Stimulated activated CD4-positive, alpha-beta T cell treated with anti-CD3 and anti-CD28 coated beads, Interleukin-2, amount 100 ng/mL, for 48 hours (primary cell): ENCODE measurements around the gene HBE1.
"Not testable (repeated sequence)": the region's sequence is repeated elsewhere in the genome, so short reads cannot be mapped to it uniquely, and the experiment has no call there.

Source experiments
- DNase-seq, 2 donors: peaks; one replicate each; pipeline ENCODE4 v3.0.0-alpha.2; 2020

HBE1 gene

DNA sequence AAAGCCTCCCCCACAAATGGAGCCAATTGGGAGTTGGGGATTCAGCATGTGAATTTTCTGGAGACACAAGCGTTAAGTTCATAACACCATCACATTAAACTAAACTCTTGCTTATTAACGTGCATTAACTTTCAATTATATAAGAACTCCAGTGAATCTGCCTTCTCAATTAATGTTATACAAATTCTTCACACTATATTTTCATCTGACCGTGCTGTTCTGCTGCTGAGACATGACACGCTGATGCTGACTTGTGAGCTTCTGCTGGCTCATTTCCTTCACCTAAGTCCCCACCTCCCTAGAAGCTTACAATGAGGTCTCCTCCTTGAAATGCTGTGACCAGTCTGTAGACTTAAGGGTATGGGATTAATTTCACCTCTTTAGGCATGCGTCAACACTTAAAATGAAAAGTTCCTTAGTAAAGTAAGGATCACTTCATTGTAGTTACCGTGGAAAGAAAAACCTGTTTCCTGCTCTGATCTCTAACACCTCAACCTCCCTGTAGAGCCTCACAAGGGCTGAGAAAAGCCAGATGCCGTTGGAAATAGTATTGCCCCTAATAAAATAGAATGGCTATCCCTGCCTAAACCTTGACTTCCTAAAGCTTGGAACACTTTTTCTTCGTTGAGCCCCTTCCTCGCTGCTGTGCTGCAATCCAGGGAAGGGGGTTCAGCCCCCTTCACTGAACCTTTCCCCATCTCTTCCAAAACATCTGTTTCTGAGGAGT, 17.4 kb downstream of the HBE1 start:
- DNase-seq, result no peak

DNA sequence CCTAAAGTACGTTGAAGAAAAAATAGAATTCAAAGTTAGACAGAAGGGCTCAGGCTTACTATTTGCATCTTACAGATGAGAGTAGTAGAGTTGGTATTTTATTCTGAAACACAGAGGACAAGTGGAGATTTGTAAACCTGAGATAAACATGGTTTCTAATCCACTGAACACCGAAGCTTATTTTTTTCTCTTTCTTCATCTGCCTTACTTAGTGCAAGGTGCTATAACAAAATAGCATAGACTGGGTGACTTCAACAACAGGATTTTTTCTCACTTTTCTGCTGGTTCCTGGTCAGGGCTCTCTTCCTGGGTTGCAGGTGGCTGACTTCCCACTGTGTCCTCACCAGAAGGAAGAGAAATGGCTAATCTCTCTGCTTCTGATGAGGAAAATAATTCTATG, 18.0 kb downstream of the HBE1 start:
- no peak for DNase-seq

DNA sequence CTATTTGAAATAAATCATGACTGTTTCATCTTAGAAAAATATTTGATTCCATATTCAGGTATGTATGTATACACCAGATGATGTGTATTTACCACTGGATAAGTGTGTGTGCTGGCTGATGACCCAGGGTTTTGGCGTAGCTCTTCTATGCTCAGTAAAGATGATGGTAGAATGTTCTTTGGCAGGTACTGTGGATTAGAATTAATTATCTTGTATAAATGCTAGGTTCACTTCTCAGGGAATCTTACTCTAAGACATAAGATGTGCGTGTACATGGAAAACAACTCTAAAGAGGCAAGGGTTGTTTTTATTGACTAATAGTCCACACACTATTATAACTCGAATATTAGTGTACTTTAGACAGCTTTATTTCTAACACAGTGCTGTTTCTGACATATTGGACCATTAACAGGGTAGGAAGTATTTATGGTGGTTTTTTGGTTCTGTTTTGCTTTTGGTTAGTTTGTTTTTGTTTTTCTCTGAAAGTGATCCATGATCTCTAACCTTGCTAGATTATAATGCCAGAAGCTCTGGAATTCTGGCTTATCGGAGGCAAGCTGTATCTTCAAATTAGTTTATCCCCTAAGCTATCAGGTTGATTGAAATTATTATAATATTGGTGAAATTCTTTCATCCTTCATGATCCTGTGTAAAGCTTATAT, 19.1 kb downstream of the HBE1 start:
- DNase-seq, result no peak

DNA sequence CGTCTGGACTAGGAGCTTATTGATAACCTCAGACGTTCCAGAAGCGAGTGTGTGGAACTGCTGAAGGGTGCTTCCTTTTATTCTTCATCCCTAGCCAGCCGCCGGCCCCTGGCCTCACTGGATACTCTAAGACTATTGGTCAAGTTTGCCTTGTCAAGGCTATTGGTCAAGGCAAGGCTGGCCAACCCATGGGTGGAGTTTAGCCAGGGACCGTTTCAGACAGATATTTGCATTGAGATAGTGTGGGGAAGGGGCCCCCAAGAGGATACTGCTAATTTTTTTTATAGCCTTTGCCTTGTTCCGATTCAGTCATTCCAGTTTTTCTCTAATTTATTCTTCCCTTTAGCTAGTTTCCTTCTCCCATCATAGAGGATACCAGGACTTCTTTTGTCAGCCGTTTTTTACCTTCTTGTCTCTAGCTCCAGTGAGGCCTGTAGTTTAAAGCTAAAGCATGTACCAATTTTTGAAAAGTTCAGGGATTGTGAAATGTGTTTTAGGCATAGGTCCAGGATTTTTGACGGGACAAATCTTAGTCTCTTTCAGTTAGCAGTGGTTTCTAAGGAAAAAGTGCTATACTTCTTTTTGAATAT, 19.8 kb downstream of the HBE1 start, which contains the start of gene HBG1:
TSS of gene HBG1 (minus strand) at position 51 of the 590 bp plus-strand sequence. CDS start 53 bp downstream, outside the sequence.
- DNase-seq, result not testable (repeated sequence)

DNA sequence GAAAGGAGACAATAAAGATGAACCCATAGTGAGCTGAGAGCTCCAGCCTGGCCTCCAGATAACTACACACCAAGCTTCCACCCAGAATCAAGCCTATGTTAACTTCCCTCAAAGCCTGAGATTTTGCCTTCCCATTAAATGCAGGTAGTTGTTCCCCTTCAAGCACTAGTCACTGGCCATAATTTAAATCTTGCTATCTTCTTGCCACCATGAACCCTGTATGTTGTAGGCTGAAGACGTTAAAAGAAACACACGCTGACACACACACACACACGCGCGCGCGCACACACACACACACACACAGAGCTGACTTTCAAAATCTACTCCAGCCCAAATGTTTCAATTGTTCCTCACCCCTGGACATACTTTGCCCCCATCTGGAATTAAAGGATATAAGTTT, 21.2 kb downstream of the HBE1 start:
- not testable (repeated sequence) for DNase-seq

DNA sequence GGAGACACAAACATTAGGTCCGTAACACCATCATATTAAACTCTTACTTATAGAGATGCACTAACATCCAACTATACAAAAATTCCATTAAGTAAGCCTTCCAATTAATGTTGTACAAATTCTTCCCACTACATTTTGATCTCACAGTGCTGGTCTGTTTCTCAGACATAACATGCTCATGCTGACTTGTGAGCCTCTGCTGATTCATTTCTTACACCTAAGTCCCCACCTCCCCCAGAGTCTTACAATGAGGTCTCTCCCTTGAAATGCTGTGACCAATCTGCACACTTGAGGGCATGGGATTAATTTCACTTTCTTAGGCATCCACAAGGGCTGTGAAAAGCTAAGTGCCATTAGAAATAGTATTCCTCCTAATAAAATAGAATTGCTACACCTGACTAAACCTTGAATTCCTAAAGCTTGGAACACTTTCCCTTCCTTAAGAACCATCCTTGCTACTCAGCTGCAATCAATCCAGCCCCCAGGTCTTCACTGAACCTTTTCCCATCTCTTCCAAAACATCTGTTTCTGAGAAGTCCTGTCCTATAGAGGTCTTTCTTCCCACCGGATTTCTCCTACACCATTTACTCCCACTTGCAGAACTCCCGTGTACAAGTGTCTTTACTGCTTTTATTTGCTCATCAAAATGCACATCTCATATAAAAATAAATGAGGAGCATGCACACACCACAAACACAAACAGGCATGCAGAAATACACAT, 22.1 kb downstream of the HBE1 start:
- DNase-seq, result no peak

DNA sequence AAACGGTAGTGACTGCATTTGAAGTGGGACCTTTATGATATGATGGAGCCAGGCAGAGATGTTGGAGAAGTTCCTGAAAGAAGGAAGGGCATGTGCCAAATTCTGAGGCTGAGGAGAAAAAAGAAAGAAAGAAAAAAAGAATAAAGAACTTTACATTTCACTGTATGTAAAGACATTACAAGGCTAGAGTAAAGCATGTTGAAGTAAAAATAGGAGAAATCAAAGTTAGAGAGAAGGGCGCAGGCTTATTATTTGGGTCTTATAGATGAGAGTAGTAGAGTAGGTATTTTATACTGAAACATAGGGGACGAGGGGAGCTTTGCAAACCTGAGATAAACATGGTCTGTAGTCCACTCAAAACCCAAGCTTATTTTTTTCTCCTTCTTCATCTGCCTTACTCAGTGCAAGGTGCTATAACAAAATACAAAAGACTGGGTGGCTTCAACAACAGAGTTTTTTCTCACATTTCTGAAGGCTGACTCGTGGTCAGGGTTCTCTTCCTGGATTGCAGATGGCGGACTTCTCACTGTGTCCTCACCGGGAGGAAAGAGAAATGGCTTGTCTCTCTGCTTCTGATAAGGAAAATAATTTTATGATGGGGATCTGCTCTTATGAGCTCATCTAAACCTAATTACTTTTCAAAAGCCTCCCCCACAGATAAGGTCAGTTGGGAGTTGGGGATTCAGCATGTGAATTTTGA, 22.8 kb downstream of the HBE1 start:
- no peak for DNase-seq

DNA sequence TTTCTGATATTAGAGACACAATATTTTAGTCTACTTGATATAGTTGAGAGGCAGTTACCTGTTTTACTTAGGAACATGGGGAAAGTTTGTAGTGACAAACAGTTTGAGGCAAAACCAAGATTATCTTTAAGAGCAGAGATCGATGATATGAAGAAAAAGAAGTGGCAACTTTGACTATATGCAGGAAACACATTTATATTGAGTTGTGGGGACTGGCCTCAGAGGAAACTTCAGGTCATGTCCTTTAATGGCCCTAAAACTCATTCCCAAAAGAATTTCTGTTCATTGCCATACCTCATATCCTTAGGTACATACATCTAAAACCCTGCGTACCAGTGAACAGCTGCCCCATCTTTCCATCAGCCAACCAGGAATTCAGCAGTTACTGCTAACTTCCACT, 24.6 kb downstream of the HBE1 start:
- no peak for DNase-seq

DNA sequence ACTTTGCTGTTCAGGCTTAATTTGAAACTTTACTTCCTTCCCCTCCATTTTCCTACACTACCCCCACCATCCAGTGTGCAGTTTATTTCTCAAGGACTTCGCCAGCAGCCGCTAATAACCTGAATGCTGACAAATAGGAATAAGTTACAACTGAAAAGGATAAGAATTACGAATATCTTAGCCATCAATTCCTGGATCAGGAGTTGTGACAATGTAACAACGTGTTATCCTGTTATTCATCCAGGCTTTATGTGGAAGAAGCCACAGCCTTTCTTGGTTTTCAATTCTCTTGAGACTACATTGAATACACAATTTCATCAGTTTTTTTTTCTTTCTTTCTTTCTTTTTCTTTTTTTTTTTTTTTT, 25.9 kb downstream of the HBE1 start:
- no peak for DNase-seq

DNA sequence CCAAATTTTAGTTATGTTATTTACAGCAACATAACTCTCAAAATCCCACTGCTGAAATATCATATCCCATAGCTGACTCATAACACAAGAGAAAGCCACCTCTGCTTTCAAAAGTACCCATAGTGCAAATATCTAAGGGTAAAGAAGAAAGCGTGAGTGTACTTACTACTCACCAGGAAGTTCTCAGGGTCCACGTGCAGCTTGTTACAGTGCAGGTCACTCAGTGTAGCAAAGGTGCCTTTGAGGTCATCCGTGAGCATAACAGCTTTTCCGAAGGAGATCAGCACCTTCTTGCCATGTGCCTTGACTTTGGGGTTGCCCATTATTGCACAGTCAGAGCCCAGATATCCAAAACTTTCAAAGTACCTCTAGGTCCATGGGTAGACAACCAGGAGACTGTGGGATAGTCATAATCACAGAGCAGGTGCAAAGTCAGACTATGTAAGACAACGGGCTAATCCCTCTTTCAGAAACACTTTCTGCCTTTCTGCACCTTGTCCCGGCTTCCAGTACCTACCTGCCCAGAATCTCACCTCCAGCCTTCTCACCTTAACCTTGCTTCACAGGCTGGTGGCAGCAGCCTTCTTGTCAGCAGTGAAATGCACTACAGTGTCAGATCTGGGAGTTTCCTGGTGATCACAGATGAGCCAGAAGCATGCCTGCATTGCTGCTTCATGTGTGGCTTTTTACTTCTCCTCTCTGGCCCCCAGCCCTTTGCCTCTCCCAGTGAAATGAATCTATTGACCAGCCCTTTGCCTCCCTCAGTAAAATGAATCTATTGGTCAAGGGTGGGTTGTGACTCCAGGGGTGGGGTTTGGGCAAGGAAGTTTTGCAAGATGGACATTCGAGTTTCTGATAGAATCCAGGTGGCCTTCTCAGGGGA, 26.6 kb downstream of the HBE1 start:
- no peak for DNase-seq

DNA sequence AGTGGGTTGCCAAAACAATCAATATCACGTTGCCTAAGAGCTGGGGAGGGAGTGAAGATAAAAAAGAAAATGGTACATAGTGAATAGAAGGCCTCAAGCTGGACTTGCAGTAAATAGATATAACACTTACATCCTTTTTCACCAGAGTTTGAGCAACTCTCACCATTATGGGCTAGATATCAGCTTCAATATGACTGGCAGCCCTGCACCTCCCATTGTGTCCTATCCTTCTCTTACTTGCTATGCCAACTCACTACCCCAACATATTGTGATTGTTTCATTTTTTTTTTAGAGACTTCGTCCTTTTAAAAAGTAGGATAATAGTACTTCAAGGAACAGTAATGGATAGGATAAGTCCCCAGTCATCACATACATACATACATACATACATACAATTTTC, 27.5 kb downstream of the HBE1 start:
- no peak for DNase-seq

DNA sequence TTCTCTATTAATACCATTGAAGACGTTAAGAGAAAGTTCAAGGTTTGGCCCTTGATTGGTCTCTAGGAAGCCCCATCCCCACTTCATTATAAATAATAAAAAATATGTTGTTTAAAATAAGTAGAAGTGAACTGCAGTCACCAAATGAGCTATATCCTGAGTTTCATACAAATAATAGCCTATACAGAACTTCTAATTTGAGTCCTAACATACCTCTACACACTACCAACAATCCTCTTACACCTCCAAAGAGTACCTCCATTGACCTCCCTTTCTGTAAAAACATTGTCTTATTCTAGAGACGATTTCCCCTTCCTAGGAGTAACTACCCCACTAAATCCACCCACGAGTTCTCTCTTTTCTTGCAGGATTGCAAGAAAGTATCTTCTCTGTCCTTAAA, 28.3 kb downstream of the HBE1 start:
- DNase-seq, result no peak

DNA sequence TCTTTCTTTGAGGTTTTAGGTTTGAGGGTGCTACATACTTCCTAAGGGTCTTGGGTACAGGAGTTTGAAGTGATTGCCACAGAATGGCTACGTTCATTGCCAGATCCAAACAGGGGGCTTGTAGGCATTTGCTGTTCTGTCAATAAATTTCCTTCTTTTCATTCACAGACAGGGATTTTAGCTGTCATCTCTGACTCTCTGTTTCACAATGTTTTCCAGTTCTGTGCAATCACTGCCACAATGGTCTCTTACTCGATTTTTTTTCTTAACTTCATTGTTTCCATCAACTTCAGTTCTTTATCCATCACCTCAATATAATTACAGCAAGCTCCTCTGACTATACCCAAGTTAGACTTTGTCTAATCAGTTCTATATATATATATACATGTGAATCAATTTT, 29.3 kb downstream of the HBE1 start:
- no peak for DNase-seq

DNA sequence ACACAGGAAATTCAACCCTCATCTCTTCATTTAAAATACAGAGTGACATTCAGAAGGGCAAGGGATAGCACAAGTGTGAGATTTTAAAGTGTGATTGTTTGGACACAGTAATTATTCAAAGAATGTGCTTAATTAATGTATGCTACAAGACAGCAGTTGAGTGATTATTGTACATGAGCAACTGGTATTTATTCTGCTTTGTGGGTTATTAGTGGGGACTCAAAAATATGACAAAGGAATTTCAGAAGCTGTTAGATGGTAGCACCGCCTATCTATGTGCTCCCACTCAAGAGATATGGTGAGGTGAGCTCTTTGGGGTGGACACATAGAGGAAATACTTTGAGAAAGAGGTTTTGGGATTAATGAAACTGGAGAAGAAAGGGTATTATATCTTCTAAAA, 29.7 kb downstream of the HBE1 start:
- DNase-seq, result no peak

DNA sequence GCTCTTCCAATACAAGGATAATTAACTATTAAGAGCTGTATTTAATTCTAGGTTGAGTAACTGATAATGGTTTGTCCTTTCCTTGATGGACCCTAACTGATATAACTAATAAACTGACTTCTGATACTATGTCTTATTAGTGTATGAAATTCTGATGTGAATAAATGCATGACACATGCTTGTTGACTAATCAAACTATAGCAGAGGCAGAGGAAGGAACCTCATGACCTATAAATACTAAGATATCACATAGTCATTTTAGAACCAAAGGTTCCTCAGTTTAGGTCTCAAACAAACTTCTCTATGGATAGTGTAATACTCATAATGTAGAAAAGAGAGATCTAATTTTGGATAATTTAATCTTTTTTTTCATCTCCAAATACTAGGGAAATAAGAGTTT, 30.7 kb downstream of the HBE1 start:
- DNase-seq, result no peak

DNA sequence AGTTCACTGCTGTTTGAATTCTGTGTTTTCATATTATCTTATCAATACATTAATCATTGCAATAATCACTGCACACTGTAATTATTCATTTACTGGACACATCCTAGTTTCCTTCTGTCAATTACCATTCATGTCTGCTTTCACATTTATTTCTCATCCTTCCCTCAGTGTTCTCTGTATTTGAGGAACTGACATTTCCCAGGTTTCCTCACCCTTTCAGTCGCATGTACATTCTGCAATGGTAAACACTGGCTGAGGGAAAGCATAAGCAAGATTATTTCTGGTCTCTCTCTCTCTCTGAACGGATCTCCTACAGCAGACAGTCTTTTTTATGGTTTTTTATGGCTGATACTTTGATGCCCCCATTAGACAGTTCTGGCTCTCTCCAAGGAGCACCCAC, 31.3 kb downstream of the HBE1 start:
- no peak for DNase-seq

DNA sequence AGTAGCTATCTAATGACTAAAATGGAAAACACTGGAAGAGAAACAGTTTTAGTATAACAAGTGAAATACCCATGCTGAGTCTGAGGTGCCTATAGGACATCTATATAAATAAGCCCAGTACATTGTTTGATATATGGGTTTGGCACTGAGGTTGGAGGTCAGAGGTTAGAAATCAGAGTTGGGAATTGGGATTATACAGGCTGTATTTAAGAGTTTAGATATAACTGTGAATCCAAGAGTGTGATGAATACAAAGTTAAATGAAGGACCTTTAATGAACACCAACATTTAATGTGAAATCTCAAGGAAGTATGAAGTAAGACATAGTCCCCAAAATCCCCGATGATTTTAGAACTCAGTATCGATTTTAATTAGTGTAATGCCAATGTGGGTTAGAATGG, 32.3 kb downstream of the HBE1 start:
- no peak for DNase-seq

DNA sequence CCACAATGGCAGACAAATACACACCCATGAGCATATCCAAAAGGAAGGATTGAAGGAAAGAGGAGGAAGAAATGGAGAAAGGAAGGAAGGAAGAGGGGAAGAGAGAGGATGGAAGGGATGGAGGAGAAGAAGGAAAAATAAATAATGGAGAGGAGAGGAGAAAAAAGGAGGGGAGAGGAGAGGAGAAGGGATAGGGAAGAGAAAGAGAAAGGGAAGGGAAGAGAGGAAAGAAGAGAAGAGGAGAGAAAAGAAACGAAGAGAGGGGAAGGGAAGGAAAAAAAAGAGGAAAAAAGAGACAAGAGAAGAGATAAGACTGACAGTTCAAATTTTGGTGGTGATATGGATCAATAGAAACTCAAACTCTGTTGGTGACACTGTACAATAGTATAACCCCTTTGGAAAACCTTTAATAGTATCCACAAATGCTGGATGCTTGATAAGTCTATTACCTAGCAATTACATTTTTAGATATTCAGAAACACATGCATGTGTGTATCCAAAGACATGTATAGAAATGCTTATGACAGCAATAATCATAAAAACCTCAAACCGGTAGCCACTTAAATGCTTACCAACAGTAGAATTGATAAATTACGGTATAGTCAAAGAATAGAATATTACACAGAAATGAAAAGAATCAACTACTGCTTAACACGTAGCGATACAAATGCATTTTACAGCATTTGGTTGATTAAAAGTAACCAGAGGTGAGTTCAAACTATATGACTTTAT, 34.2 kb downstream of the HBE1 start:
- DNase-seq, result no peak

DNA sequence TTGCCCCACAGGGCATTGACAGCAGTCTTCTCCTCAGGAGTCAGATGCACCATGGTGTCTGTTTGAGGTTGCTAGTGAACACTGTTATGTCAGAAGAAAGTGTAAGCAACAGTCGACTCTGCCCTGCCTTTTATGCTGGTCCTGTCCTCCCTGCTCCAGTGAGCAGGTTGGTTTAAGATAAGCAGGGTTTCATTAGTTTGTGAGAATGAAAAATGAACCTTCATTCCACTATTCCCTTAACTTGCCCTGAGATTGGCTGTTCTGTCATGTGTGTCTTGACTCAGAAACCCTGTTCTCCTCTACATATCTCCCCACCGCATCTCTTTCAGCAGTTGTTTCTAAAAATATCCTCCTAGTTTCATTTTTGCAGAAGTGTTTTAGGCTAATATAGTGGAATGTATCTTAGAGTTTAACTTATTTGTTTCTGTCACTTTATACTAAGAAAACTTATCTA, 35.3 kb downstream of the HBE1 start, which contains the start of gene HBD:
TSS of gene HBD (minus strand) at position 103 of the 454 bp plus-strand sequence. CDS start at position 53, 50 bp downstream.
- no peak for DNase-seq

DNA sequence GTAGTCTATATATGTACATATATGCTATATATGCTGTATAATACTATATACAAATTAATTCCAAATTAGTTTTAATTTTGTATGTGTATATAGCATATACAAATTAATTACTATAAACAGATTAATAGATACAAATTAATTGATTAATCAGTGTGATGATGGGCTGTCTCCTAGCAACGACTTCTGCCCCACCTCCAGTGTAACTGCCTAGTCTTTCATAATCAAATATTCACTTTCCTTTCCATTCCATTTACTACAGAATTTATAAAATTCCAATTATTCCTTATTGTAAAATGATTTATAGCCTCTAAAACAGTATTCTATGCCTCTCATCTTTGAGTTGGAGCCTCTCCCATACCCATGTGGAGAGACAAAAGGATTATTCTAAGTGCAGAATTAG, 36.4 kb downstream of the HBE1 start:
- DNase-seq, result no peak

DNA sequence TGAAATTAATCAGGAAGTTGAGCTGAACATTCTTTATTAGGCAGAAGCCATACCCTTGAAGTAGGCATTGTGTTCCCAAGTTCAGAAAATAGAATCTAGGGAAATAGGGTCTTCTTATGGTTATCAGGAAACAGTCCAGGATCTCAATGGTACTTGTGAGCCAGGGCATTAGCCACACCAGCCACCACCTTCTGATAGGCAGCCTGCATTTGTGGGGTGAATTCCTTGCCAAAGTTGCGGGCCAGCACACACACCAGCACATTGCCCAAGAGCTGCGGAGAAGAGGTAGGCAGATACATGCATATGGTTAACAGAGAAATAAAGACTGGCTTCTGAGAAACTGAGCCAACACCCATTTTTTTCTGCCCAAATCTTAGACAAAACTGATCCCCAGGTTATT, 36.9 kb downstream of the HBE1 start:
- no peak for DNase-seq
